Left lobe of liver (tissue), 2 donors: ENCODE results near the gene MAVS. TPM values are rescaled to one million over a fixed set of nuclear protein-coding genes. Genes with fewer than 3 reads are reported as not detected.

Experiments
- ATAC-seq: fragments of 200-7000 bp; cut with Tn5 transposase; one replicate; pipeline ENCODE4 v1.9.1; 2020; ENCODE audit warnings: mild to moderate bottlenecking, moderate library complexity
- DNase-seq: peaks from one replicate; pipeline ENCODE4 v3.0.0-alpha.2; 2020; ENCODE audit warnings: low spot score
- total RNA-seq: library from RNA; stranded (reverse); gene quantifications from one replicate; pipeline ENCODE4 v1.2.1, GENCODE V29; 2021
- donor health status: DM: no; HTN: no; CAD: no; lungs with moderate emphysema.
- donor health status: DM: no; HTN: yes; CAD: no.

MAVS gene
- 21.9 TPM for total RNA-seq

- ATAC-seq = peak; percentile 96
- DNase-seq = peak; percentile 93
Observed at GRCh38 chr20:3846740-3847428, at the start of gene MAVS. TSS of gene MAVS (plus strand) at chr20:3846834. CDS start at chr20:3854625, 7,791 bp downstream.

GRCh38 chr20:3797226-3797545 is 49.4 kb upstream of the MAVS start:
- DNase-seq (no peak), ATAC-seq (no peak)

- peak; percentile 7 for ATAC-seq
- no peak for DNase-seq
Observed at GRCh38 chr20:3797592-3798372, 48.9 kb upstream of the MAVS start.

DNA sequence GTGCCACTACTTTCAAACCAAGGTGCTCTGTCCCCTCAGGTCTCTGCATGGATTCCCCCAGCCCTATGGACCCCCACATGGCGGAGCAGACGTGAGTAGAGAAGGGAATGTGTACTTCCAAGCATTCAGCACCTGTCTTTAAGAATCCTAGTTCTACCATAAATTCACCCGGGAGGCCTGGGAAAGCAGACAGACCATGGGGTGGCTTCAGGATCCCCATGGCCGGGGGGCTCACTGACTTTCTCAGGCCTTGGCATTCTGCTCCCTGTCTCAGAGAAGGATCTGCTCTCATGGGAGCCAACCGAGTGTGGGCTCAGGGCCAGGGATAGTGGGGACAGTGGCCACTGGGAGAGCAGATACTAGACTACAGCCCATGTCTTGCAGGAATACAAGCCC is 48.3 kb upstream of the MAVS start:
- DNase-seq (peak; percentile 73), ATAC-seq (peak; percentile 35)

- DNase-seq (no peak), ATAC-seq (no peak)
Observed at GRCh38 chr20:3798908-3799248, 47.8 kb upstream of the MAVS start.

DNA sequence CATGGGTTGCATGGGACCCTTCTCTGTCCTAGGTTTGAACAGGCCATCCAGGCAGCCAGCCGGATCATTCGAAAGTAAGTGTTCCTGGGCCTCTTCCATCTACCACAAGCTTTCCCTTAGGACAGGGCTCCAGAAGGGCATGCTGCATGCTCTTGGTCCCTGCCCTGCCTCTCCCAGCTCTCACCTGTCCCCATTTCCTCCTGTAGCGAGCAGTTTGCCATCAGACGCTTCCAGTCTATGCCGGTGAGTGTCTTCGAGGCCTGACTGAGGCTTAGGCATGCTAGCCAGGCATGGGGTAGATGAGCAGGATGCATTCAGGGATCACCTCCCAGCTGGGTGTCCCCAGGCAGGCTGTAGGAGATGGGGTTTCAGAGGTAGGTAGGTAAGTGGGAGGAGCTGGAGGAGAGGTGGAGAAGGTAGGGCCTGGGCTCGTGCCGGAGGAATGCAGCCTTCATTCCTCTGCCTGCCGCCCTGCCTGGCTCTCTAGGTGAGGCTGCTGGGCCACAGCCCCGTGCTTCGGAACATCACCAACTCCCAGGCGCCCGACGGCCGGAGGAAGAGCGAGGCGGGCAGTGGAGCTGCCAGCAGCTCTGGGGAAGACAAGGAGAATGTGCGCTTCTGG is 46.3 kb upstream of the MAVS start:
- DNase-seq = no peak
- no peak for ATAC-seq

DNA sequence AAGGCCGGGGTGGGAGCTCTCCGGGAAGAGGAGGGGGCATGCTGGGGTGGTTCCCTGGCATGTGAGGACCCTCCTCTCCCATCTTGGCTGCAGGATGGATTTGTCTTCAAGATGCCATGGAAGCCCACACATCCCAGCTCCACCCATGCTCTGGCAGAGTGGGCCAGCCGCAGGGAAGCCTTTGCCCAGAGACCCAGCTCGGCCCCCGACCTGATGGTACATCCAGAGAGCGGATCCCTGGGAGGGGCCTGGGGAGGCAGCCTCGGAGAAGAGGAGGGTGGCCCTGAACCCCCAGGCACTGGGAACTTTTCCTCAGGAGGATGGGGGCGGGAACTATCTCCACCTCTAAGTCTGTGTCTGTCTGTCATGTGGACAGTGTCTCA is 45.8 kb upstream of the MAVS start:
- ATAC-seq (no peak), DNase-seq (no peak)

DNA sequence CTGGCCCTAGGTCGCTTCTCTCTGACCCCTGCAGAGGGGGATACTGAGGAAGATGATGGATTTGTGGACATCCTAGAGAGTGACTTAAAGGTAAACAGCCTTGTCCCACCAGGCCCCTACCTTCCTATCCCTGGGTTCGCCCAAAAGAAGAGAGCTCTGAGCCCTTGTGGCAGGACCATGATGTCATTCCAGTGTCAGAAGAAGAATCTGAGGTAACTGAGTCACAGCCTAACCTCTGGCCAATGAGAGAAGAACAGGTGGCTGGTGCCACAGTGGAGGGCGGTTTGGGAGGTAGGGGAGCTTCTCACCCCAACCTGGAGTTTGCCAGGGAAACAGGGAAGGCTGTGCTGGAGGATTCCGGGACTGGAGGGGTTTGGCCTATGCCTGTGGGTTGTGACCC is 45.3 kb upstream of the MAVS start:
- ATAC-seq (no peak), DNase-seq (no peak)

DNA sequence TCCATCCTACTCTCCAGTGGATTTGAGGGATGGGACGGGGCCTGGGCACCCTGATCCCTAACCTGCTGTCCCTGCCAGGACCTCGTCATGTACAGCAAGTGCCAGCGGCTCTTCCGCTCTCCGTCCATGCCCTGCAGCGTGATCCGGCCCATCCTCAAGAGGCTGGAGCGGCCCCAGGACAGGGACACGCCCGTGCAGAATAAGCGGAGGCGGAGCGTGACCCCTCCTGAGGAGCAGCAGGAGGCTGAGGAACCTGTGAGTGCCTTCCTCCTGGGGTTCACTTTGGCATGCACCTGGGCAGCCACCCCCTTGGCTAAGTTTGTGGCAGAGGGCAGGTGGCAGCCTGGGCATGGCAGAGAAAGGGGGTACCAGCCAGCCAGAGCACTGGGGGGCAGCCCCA is 44.8 kb upstream of the MAVS start:
- DNase-seq = no peak
- ATAC-seq = no peak

GRCh38 chr20:3802524-3803239 is 44.0 kb upstream of the MAVS start:
- ATAC-seq = peak; percentile 70
- DNase-seq = peak; percentile 90

GRCh38 chr20:3803289-3803688 is 43.3 kb upstream of the MAVS start:
- no peak for ATAC-seq
- DNase-seq = no peak

DNA sequence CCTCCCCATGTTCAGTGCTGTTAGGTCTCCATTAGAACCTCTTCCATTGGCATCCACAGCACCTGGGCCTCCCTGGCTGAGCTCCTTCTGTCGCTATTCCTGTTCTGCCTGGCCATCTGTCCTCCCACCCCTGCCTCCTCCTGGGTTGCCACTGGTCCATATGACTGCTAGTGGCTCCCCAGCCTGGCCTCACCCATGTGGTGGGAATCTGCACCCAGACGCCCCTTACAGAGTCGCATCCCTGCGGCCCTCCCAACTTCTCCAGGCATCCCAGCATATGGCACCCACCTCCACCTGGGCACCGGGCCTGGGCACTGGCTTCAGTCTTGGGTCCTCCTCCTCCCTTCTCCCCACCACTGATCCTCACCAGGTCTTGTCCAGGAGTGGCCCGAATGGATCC is 42.8 kb upstream of the MAVS start:
- no peak for ATAC-seq
- DNase-seq = no peak

- ATAC-seq (no peak), DNase-seq (no peak)
Observed at GRCh38 chr20:3804254-3804751, 42.3 kb upstream of the MAVS start.

GRCh38 chr20:3804781-3805180 is 41.9 kb upstream of the MAVS start:
- ATAC-seq (no peak), DNase-seq (no peak)

DNA sequence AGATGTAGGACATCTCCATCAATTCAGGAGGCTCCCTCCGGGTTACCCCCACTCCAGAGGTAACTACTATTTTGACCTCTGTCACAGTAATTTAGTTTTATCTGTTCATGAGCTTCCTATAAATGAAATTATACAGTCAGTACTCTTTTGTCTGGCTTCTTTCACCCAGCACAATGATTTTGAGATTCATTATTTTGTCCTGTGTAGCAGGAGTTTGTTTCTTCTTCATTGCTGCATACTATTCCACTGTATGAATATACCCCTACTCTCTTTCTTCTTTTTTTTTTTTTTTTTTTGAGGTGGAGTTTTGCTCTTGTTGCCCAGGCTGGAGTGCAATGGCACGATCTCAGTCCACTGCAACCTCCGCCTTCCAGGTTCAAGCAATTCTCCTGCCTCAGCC is 38.1 kb upstream of the MAVS start:
- DNase-seq (no peak), ATAC-seq (no peak)

DNA sequence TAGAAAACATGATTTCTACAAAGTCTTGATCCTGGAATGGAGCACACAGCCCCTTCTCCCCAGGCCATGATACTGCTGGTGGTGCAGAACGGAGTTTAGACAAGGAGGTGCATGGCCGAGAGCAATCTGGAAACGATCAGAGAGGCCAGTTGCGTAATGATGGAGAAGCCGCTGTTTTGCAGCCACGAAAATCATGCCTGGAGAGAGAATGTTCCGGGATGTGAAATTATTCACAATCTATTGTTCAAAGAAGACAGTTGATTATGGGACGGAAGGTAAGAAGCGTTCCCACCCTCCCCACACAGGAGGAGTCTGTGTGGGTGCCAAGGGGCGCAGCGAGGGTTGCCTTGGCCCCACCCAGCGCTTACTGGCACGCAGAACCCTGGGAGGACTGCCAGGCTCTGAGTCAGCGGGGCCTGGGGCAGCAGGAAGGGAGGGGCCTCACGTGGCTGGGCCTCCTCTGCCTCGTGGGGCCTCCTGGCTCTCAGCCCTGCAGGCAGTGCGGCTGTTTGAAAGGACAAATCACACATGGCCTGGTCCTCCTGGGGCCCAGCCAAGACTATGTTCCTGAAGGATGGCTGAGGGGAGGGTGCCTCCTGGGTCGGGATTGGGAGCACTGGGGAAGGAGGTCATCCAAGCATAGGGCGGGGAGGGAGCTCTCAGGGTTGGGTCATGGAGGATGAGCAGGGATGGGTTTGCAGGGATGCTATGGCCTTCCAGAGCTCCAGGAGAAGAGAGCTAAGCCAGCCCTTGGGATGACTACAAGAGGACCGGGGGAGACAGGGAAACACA is 35.0 kb upstream of the MAVS start:
- ATAC-seq = peak; percentile 81
- peak; percentile 99 for DNase-seq

GRCh38 chr20:3812259-3812681 is 34.4 kb upstream of the MAVS start:
- DNase-seq (no peak), ATAC-seq (no peak)

DNA sequence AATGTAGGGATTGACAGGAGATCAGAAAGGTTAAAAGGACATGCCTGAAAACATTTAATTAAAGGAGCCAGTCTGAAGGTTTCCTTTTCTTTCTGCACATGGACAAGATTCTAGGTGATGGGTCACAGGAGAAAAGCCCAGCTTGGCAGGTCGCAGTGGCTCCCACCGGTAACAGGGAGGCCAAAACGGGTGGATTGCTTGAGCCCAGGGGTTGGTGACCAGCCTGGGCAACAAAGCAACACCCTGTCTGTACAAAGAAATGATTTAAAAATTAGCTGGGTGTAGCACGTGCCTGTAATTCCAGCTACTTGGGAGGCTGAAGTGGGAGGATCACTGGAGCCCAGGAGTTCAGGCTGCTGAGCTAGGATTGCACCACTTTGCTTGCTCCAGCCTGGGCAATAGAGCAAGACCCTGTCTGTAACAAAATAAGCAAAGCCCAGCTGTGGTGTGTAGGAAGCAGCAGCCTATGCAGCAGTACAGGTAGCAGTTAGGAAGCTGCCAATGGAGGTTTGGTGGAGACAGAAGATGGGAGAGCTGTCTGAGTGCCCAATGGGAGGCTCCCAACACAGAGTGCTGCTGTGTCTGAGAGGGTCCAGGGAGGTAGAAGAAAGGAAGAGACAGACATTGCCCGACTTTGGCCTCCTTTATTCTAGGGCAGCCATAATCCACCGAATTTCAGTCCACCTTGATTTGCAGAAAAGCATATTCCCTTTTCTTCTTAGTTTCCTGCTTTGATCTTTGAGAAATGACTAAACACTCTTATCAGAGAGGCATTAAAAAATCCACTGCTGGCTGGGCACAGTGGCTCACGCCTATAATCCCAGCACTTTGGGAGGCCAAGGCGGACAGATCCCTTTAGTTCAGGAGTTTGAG is 33.4 kb upstream of the MAVS start:
- ATAC-seq (no peak), DNase-seq (no peak)

- ATAC-seq = no peak
- no peak for DNase-seq
Observed at GRCh38 chr20:3813848-3814581, 32.6 kb upstream of the MAVS start.
